IMR-90 (cell line): Measurements from ENCODE around the gene PROCA1. TPM values are rescaled to one million over a fixed set of nuclear protein-coding genes. Genes with fewer than 3 reads are reported as not detected.

Source experiments
- ATAC-seq: fragments of 200-7000 bp; cut with Tn5 transposase; 2 replicates; pipeline ENCODE4 v1.9.1; 2020; ENCODE audit warnings: low read depth, mild to moderate bottlenecking, moderate library complexity
- BruUV-seq: library from RNA; stranded (reverse); fragments of 400-500 nt; replicated peaks from 2 replicates; lab custom pipeline; 2021; lab: Mats Ljungman, UMichigan
- CTCF ChIA-PET: fragments of 300-600 bp; formaldehyde crosslinking; extraction: SDS; loops from one replicate; lab custom pipeline; 2021; ENCODE audit warnings: antibody characterized with exemption; lab: Yijun Ruan, JAX
- POLR2A ChIA-PET: fragments of 300-600 bp; sonication (Branson Sonifier 250); formaldehyde crosslinking; loops from one replicate; lab custom pipeline; 2022; ENCODE audit warnings: antibody characterized with exemption; ENCODE audit not compliant: unreplicated experiment; lab: Charles Lee
- DNase-seq: peaks from one replicate; pipeline ENCODE4 v3.0.0; 2013
- H2AFZ ChIP-seq: replicated peaks from 2 replicates; pipeline ENCODE3; 2013; ENCODE audit warnings: low read length, mild to moderate bottlenecking; ENCODE audit not compliant: poor library complexity
- H2AK5ac ChIP-seq: 2 replicates; pipeline ENCODE4 v1.6.1; 2013; ENCODE audit warnings: low read depth, low read length, inconsistent platforms
- H2AK9ac ChIP-seq: replicated peaks from 2 replicates; pipeline ENCODE3; 2013; ENCODE audit warnings: mild to moderate bottlenecking, low read depth, low read length, moderate library complexity; ENCODE audit not compliant: poor library complexity
- H2BK120ac ChIP-seq: 2 replicates; pipeline ENCODE4 v1.6.1; 2013; ENCODE audit warnings: low read depth, low read length, inconsistent platforms
- H2BK15ac ChIP-seq: 3 replicates; pipeline ENCODE4 v1.6.1; 2013; ENCODE audit warnings: low read depth, low read length, inconsistent platforms
- H2BK20ac ChIP-seq: 2 replicates; pipeline ENCODE4 v1.6.1; 2013; ENCODE audit warnings: low read depth, mild to moderate bottlenecking, inconsistent platforms, low read length, moderate library complexity
- H2BK5ac ChIP-seq: 2 replicates; pipeline ENCODE4 v1.6.1; 2013; ENCODE audit warnings: mild to moderate bottlenecking, low read depth, low read length, inconsistent platforms; ENCODE audit not compliant: poor library complexity, severe bottlenecking
- H3K14ac ChIP-seq: replicated peaks from 2 replicates; pipeline ENCODE4 v1.6.1; 2013; ENCODE audit warnings: low read depth, low read length, inconsistent platforms
- H3K18ac ChIP-seq: 2 replicates; pipeline ENCODE4 v1.6.1; 2013; ENCODE audit warnings: low read depth, low read length, control low read depth
- H3K23ac ChIP-seq: 2 replicates; pipeline ENCODE4 v1.6.1; 2013; ENCODE audit warnings: low read depth, low read length, inconsistent platforms
- H3K27ac ChIP-seq: 2 replicates; pipeline ENCODE4 v1.5.1; 2013; ENCODE audit warnings: mild to moderate bottlenecking, control low read depth, low read length; ENCODE audit not compliant: insufficient read depth
- H3K27me3 ChIP-seq: 2 replicates; pipeline ENCODE4 v1.6.1; 2013; ENCODE audit warnings: low read length; ENCODE audit not compliant: control insufficient read depth, insufficient read depth
- H3K36me3 ChIP-seq: 2 replicates; pipeline ENCODE4 v1.6.1; 2013; ENCODE audit warnings: low read length, mixed read lengths; ENCODE audit not compliant: control insufficient read depth, insufficient read depth
- H3K4ac ChIP-seq: 2 replicates; pipeline ENCODE4 v1.6.1; 2013; ENCODE audit warnings: low read depth, low read length, inconsistent platforms
- H3K4me1 ChIP-seq: 2 replicates; pipeline ENCODE4 v1.6.1; 2013; ENCODE audit warnings: low read length, mixed read lengths; ENCODE audit not compliant: control insufficient read depth, insufficient read depth
- H3K4me2 ChIP-seq: 2 replicates; pipeline ENCODE4 v1.6.1; 2013; ENCODE audit warnings: low read depth, mild to moderate bottlenecking, control low read depth, low read length, moderate library complexity
- H3K4me3 ChIP-seq: 2 replicates; pipeline ENCODE4 v1.5.1; 2013; ENCODE audit warnings: low read depth, mild to moderate bottlenecking, control low read depth, low read length, moderate library complexity; ENCODE audit not compliant: insufficient read depth
- H3K56ac ChIP-seq: 2 replicates; pipeline ENCODE4 v1.6.1; 2013; ENCODE audit warnings: low read length, inconsistent platforms; ENCODE audit not compliant: insufficient read depth; ENCODE audit errors: extremely low read depth
- H3K79me1 ChIP-seq, 2 experiments: 2 replicates each; pipeline ENCODE4 v1.6.1; 2013; ENCODE audit warnings: low read length in 2 of 2, inconsistent platforms in 1 of 2, low read depth in 1 of 2
- H3K9ac ChIP-seq: 2 replicates; pipeline ENCODE4 v1.6.1; 2013; ENCODE audit warnings: low read depth, low read length, control low read depth
- H3K9me1 ChIP-seq: 2 replicates; pipeline ENCODE4 v1.6.1; 2013; ENCODE audit warnings: low read length, inconsistent platforms; ENCODE audit not compliant: insufficient read depth
- H3K9me3 ChIP-seq: 2 replicates; pipeline ENCODE4 v1.6.1; 2013; ENCODE audit warnings: low read length; ENCODE audit not compliant: control insufficient read depth, insufficient read depth
- H4K20me1 ChIP-seq: 2 replicates; pipeline ENCODE4 v1.6.1; 2013; ENCODE audit warnings: low read length, inconsistent platforms; ENCODE audit not compliant: insufficient read depth
- H4K5ac ChIP-seq: 2 replicates; pipeline ENCODE4 v1.6.1; 2013; ENCODE audit warnings: mild to moderate bottlenecking, low read depth, low read length, control low read depth
- H4K8ac ChIP-seq, 2 experiments: 2 replicates each; pipeline ENCODE4 v1.6.1; 2013; ENCODE audit warnings: low read depth in 2 of 2, low read length in 2 of 2, control low read depth in 1 of 2, inconsistent platforms in 1 of 2
- H4K91ac ChIP-seq: 2 replicates; pipeline ENCODE4 v1.6.1; 2013; ENCODE audit warnings: low read depth, low read length, inconsistent platforms; ENCODE audit not compliant: insufficient read depth
- MAFK ChIP-seq: IDR thresholded peaks from 2 replicates; pipeline ENCODE4 v1.6.1; 2012; ENCODE audit warnings: low read depth, low read length, improper control_type of control experiment
- MAZ ChIP-seq: IDR thresholded peaks from 2 replicates; pipeline ENCODE4 v1.6.1; 2012; ENCODE audit warnings: low read depth, mild to moderate bottlenecking, low read length, improper control_type of control experiment, moderate library complexity, borderline replicate concordance
- RCOR1 ChIP-seq: IDR thresholded peaks from 2 replicates; pipeline ENCODE4 v1.6.1; 2012; ENCODE audit warnings: mild to moderate bottlenecking, low read length, improper control_type of control experiment; ENCODE audit not compliant: insufficient replicate concordance
- whole genome bisulfite sequencing, 2 experiments: methylation state at CpG; one replicate each; pipeline versions ENCODE4 v1.1.5 to v1.1.7; 2013; ENCODE audit warnings: missing lambda C conversion rate in 2 of 2; ENCODE audit not compliant: insufficient read length in 1 of 2; ENCODE audit errors: extremely low coverage in 2 of 2; 5-methylcytosine and 5-hydroxymethylcytosine counted together
- dilution Hi-C: fragments of 300-500 bp; cut with HindIII; formaldehyde crosslinking; loops from one replicate; pipeline ENCODE4 v1.14.3; 2018; ENCODE audit warnings: low sequenced_read_pairs; ENCODE audit not compliant: unreplicated experiment
- in situ Hi-C: fragments of 300-500 bp; cut with MboI; formaldehyde crosslinking; loops from 3 replicates; pipeline ENCODE4 v1.14.3; 2019; ENCODE audit warnings: low sequenced_read_pairs, inconsistent platforms, mixed read lengths
- intact Hi-C: fragments of 100-400 bp; cut with micrococcal nuclease; formaldehyde crosslinking; loops from 2 replicates; pipeline ENCODE4 v1.10.0; 2022
- polyA plus RNA-seq, 3 experiments: library from polyadenylated mRNA; depleted of rRNA; stranded (reverse); fragments of >200 nt; gene quantifications; 2 replicates each; pipeline ENCODE4 v1.2.3, GENCODE V29; 2012; ENCODE audit warnings: low replicate concordance in 1 of 3
- total RNA-seq: library from RNA; depleted of rRNA; stranded (reverse); fragments of >200 nt; gene quantifications from 2 replicates; pipeline ENCODE4 v1.2.3, GENCODE V29; 2012

PROCA1 gene
- total and polyA plus RNA-seq, 2 of the 4 experiments (the other 2 are of a cell fraction) = 0.36 to 1.7 TPM

DNA sequence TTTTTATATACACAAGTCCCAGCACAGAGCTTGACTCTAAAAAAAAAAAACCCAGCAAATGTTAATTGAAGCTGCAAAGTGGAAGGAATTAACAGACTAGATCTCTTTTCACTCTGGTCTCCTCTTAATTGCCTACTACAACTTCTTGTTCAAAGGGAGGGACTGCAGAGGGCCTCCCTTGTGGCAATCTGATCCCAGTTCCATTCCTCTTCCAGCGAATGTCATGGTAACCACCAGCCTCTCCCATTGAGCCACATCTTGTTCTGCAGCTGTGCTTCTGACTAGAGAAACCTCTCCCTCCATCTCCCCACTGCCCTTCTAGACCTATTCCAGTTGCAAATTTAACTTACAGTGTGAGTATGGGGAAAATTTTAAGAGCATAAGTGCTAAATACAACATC is 43.8 kb downstream of the PROCA1 start:
- Histone ChIP-seq H3K4me2 (no peak overlapping the region), H2BK5ac (no peak overlapping the region), H2BK15ac (no peak overlapping the region), H3K4me1 (no peaks in the 10 kb centered on the region; the same call in 1 of the 2 replicates), H3K36me3 (peaks cover 27% of the 10 kb centered on the region), H3K9ac (no peak overlapping the region), H3K14ac (no peak overlapping the region), H2AFZ (no peak overlapping the region), H3K9me1 (peaks cover 9% of the 10 kb centered on the region), H2AK9ac (no peak overlapping the region), H2AK5ac (no peak overlapping the region), H2BK120ac (no peak overlapping the region), H3K79me1 (peaks cover 22 to 69% of the 10 kb centered on the region in 2 experiments), H3K27ac (no peak overlapping the region), H3K23ac (no peak overlapping the region), H4K20me1 (peaks cover 56% of the 10 kb centered on the region), H2BK20ac (no peak overlapping the region), H4K5ac (no peak overlapping the region), H3K56ac (no peak overlapping the region), H4K91ac (no peak overlapping the region), H3K4me3 (no peak overlapping the region), H3K27me3 (no peaks in the 10 kb centered on the region), H4K8ac (no peak overlapping the region), H3K9me3 (no peaks in the 10 kb centered on the region), H3K4ac (no peak overlapping the region), H3K18ac (no peak overlapping the region)
- intact Hi-C loops = no loop called here
- in situ Hi-C loops = no loop called here
- ATAC-seq (peak; percentile 35; the same call in 1 of the 2 replicates), DNase-seq (no peak)
- no peak for TF ChIP-seq MAFK
- no peak for TF ChIP-seq MAZ
- TF ChIP-seq RCOR1 = no peak
- WGBS, 2 experiments = 100% methylated on average over 1 of the region's 1 CpG; no CpG with 5 or more reads in 1 of the 2 experiments
- POLR2A ChIA-PET = no interaction called here
- dilution Hi-C loops = no loop called here
- CTCF ChIA-PET = interaction anchor here (1.2 to 1.3 kb wide), 2 partner anchors 8 to 52 kb away, joined by 3 to 4 read pairs; partner anchors contain the start of gene RPL23A
- BruUV-seq = no TSS peak
